ENCODE measurements around the gene ADSS1. TPM values are rescaled to one million over a fixed set of nuclear protein-coding genes. Genes with fewer than 3 reads are reported as not detected.

ADSS1 gene
- total RNA-seq, 1 experiment from 2014 or later: 3.2 TPM

DNA sequence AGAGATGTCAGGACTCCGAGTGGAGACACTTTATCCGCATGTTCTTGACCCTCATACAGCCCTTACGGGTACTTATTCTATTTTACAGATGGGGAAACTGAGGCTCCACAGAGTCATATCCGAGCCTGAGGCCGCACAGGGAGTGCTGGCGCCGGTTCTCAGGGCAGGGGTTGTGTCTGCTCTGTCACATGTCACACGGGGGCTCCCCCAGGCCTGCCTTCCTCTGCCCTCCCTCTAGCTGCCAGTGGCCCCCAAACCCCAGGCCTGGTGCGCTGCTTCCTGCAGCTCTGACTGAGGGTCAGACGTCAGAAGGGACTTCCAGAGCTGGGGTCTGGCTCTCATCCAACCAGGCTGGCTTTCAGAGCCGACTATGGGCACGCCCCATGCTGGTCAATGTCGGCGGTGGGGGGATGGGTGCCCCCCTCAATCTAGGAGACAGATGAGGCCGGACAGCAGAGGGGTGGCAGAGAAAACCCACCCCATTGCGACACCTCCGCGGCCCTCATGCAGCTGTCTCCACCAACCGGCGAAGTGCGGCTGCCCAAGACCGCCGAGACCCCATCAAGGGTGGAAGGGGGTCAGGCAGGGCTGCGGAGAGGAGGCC, 35.4 kb upstream of the ADSS1 start:
- no peaks in the 10 kb centered on the region for H3K9me3 Mint-ChIP-seq (ENCODE audit: unreplicated experiment)
- Histone ChIP-seq H3K4me1 (peaks cover 45% of the 10 kb centered on the region), H3K4me3 (ENCODE audit: low read depth, low read length) (peak overlapping the region; percentile 90), H3K9me3 (no peaks in the 10 kb centered on the region), H3K27me3 (replicated peaks; ENCODE audit: control insufficient read depth, insufficient read depth, low read length) (no peaks in the 10 kb centered on the region), H3K36me3 (ENCODE audit: control insufficient read depth, insufficient read depth, low read length) (no peaks in the 10 kb centered on the region)
- peak; percentile 48 to 58 for DNase-seq
- H3K36me3 Mint-ChIP-seq (ENCODE audit: insufficient read depth, unreplicated experiment): peaks cover 10% of the 10 kb centered on the region
- TF ChIP-seq, protein P1, sequence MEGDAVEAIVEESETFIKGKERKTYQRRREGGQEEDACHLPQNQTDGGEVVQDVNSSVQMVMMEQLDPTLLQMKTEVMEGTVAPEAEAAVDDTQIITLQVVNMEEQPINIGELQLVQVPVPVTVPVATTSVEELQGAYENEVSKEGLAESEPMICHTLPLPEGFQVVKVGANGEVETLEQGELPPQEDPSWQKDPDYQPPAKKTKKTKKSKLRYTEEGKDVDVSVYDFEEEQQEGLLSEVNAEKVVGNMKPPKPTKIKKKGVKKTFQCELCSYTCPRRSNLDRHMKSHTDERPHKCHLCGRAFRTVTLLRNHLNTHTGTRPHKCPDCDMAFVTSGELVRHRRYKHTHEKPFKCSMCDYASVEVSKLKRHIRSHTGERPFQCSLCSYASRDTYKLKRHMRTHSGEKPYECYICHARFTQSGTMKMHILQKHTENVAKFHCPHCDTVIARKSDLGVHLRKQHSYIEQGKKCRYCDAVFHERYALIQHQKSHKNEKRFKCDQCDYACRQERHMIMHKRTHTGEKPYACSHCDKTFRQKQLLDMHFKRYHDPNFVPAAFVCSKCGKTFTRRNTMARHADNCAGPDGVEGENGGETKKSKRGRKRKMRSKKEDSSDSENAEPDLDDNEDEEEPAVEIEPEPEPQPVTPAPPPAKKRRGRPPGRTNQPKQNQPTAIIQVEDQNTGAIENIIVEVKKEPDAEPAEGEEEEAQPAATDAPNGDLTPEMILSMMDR (IDR thresholded peaks at IDR 0.05; ENCODE audit: insufficient read depth in 1 of 2, low read depth in 1 of 2, low read length in 1 of 2, severe bottlenecking in 1 of 2, unreplicated experiment in 1 of 2): no peak
- intact Hi-C loops (cut with micrococcal nuclease; ENCODE audit: unreplicated experiment): loop anchor here (2.0 to 5.0 kb wide), 2 partner anchors 36 to 64 kb away; partner anchors contain the start of gene SIVA1
- peak overlapping the region; percentile 96 for H3K27ac Mint-ChIP-seq (ENCODE audit: unreplicated experiment)
- POLR2A ChIA-PET: interaction anchor here (0.8 to 2.6 kb wide), 6 partner anchors 9 to 571 kb away, joined by 3 to 23 read pairs (median 8); partner anchors contain the start of gene SIVA1
- CTCF ChIA-PET: interaction anchor here (0.7 to 2.1 kb wide), 3 partner anchors 11 to 47 kb away, joined by 3 to 10 read pairs (median 3); no protein-coding TSS in a partner anchor
- TSS peak; percentile 56 for BruUV-seq (replicated peaks)
- H3K27me3 Mint-ChIP-seq (ENCODE audit: insufficient read depth, unreplicated experiment): no peaks in the 10 kb centered on the region
- peaks cover 32% of the 10 kb centered on the region for H3K4me1 Mint-ChIP-seq (ENCODE audit: low read depth, unreplicated experiment)
- H3K4me3 Mint-ChIP-seq (ENCODE audit: unreplicated experiment): peak overlapping the region; percentile 77

DNA sequence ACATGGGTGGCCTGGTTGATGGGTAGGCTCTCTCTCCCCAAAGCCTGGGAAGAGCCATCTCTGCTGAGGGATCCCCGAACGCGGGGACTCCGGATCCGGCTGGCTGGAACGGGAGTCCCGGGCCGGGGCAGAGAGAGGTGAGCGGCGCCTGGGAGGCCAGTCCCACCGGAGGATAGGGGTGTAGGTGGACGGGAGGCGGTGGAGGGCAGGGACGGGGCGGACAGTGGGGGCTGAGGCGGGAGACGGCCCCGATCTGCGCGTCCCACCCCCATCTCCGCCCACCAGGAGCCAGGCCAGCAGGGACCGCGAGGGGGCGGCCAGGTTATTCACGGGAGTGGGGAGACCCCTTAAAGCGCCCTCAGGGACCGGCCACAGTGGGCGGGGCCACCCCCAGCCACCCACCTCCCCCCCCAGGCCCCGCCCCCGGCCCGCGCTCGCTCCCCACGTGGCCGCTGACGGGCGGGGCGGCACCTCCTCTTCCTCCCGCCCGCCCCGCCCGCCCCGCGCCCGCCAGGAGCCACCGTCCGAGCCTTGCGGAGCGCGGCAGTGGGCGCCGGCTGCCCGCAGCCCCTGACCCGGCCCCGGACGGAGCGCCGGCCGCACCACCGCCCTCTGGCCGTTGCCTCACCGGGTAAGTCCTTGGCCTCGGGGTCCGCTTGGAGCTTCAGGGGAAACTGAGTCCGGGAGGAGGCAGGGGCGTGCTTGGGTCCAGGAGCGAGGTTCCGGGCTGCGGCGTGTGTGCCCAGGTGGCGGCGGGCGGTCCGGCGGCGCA, 34.7 kb upstream of the ADSS1 start, which contains the start of gene INF2:
Gene INF2 (plus strand): TSS at position 510 of the 772 bp plus-strand sequence. CDS start 11,748 bp downstream, outside the sequence.
- intact Hi-C loops (cut with micrococcal nuclease; ENCODE audit: unreplicated experiment): loop anchor here (2.0 to 5.0 kb wide), 2 partner anchors 37 to 64 kb away; partner anchors contain the start of gene SIVA1
- peaks cover 39% of the 10 kb centered on the region for H3K4me1 ChIP-seq
- Mint-ChIP-seq H3K27me3 (ENCODE audit: insufficient read depth, unreplicated experiment) (no peaks in the 10 kb centered on the region), H3K9me3 (ENCODE audit: unreplicated experiment) (no peaks in the 10 kb centered on the region), H3K4me3 (ENCODE audit: unreplicated experiment) (peak within 1 kb of the TSS; percentile 77), H3K4me1 (ENCODE audit: low read depth, unreplicated experiment) (peaks cover 26% of the 10 kb centered on the region), H3K36me3 (ENCODE audit: insufficient read depth, unreplicated experiment) (peaks cover 12% of the 10 kb centered on the region), H3K27ac (ENCODE audit: unreplicated experiment) (peak within 1 kb of the TSS; percentile 96)
- H3K27me3 ChIP-seq (replicated peaks; ENCODE audit: control insufficient read depth, insufficient read depth, low read length): no peaks in the 10 kb centered on the region
- TF ChIP-seq, protein P1 (IDR thresholded peaks at IDR 0.05; ENCODE audit: insufficient read depth in 1 of 2, low read depth in 1 of 2, low read length in 1 of 2, severe bottlenecking in 1 of 2, unreplicated experiment in 1 of 2): peak in 1 of 2 experiments; percentile 28
- no peaks in the 10 kb centered on the region for H3K36me3 ChIP-seq (ENCODE audit: control insufficient read depth, insufficient read depth, low read length)
- ChIA-PET CTCF (interaction anchor here (2.1 kb wide), 1 partner anchor 11 kb away, joined by 10 read pairs; no protein-coding TSS in a partner anchor), POLR2A (interaction anchor here (1.0 to 2.6 kb wide), 4 partner anchors 12 to 64 kb away, joined by 3 to 23 read pairs (median 14); partner anchors contain the start of gene SIVA1)
- BruUV-seq (replicated peaks): no TSS peak
- no peaks in the 10 kb centered on the region for H3K9me3 ChIP-seq
- peak; percentile 81 to 84 for DNase-seq
- H3K4me3 ChIP-seq (ENCODE audit: low read depth, low read length): peak within 1 kb of the TSS; percentile 90
